K562 (cell line): Measurements from ENCODE around the gene LY6G6D. TPM values are rescaled to one million over a fixed set of nuclear protein-coding genes. Genes with fewer than 3 reads are reported as not detected.

ENCODE experiments used
- CBX3 ChIP-seq, 2 experiments: IDR thresholded peaks; 1 replicate in 1 of 2; 2 replicates in 1 of 2; pipeline ENCODE4 v1.6.1; 2012; ENCODE audit warnings: inconsistent platforms in 2 of 2, low read length in 2 of 2, borderline replicate concordance in 1 of 2, control low read depth in 1 of 2
- MYC ChIP-seq, 2 experiments: fragments of 250-450 bp in 1 of 2; sonication (Bioruptor Pico) in 1 of 2; IDR thresholded peaks; 2 replicates each; pipeline versions ENCODE4 v1.5.1 to v1.6.1; 2012 to 2021; ENCODE audit warnings: low read depth in 2 of 2, borderline replicate concordance in 1 of 2, improper control_type of control experiment in 1 of 2, low read length in 1 of 2, mild to moderate bottlenecking in 1 of 2, moderate library complexity in 1 of 2
- NEUROD1 ChIP-seq: fragments of 150-350 bp; IDR thresholded peaks from 2 replicates; pipeline ENCODE4 v1.6.1; 2014; ENCODE audit warnings: borderline replicate concordance, low read length, low read depth; ENCODE audit not compliant: partially characterized antibody
- NRF1 ChIP-seq, 2 experiments: fragments of 450-650 bp; IDR thresholded peaks in 1 of 2; conservative IDR thresholded peaks in 1 of 2; 2 replicates each; pipeline ENCODE4 v1.6.1; 2014; ENCODE audit warnings: mild to moderate bottlenecking in 2 of 2
- PURB ChIP-seq: sonication (generic); formaldehyde crosslinking; IDR thresholded peaks from 2 replicates; pipeline ENCODE4 v1.9.0; 2021; ENCODE audit warnings: low read depth, mild to moderate bottlenecking, missing genetic modification reagents
- RBM22 ChIP-seq: fragments of 200-400 bp; formaldehyde crosslinking; IDR thresholded peaks from 2 replicates; pipeline ENCODE4 v1.6.1; 2018; ENCODE audit warnings: low read length, low read depth; ENCODE audit not compliant: poor library complexity, severe bottlenecking
- SAP30 ChIP-seq: fragments of 200-600 bp; sonication (generic); IDR thresholded peaks from 2 replicates; pipeline ENCODE4 v1.6.1; 2012; ENCODE audit warnings: borderline replicate concordance, low read depth, mild to moderate bottlenecking, moderate library complexity, low read length, control low read depth, inconsistent platforms; ENCODE audit not compliant: insufficient read depth, poor library complexity, severe bottlenecking
- polyA plus RNA-seq, 8 experiments: library from polyadenylated mRNA; depleted of rRNA in 4 of 8; stranded (reverse) in 5 of 8; unstranded in 3 of 8; fragments of >200 nt; fragmentation: Nextera tagmentation in 2 of 8; fragmentation: Illumina TruSeq in 1 of 8; extraction: Ambion mirVana in 2 of 8; extraction: Trizol in 1 of 8; gene quantifications; 2 replicates each; pipeline versions ENCODE4 v1.2.1 to v1.2.3, GENCODE V29; 2011 to 2014; ENCODE audit warnings: inconsistent platforms in 1 of 8, missing spikeins in 1 of 8
- total RNA-seq, 7 experiments: library from RNA; depleted of rRNA in 6 of 7; stranded (reverse); fragments of >200 nt in 6 of 7; fragmentation: Illumina TruSeq in 2 of 7; extraction: Trizol in 2 of 7; gene quantifications; 2 replicates each; pipeline versions ENCODE4 v1.2.1 to v1.2.3, GENCODE V29; 2011 to 2021; ENCODE audit warnings: low replicate concordance in 1 of 7
- TF ChIP-seq, protein P1 (sequence below), 2 experiments: fragments of 450-650 bp; formaldehyde crosslinking in 1 of 2; IDR thresholded peaks; 2 replicates each; pipeline versions ENCODE4 v1.4.0 to v1.6.1; 2014 to 2020; ENCODE audit warnings: mild to moderate bottlenecking in 2 of 2, borderline replicate concordance in 1 of 2, low read depth in 1 of 2
- TF ChIP-seq, protein P2 (sequence below): fragments of 250-450 bp; sonication (Bioruptor Pico); IDR thresholded peaks from 2 replicates; pipeline ENCODE4 v1.4.0; 2020; ENCODE audit warnings: mild to moderate bottlenecking
- TF ChIP-seq, protein P3 (sequence below): fragments of 450-650 bp; formaldehyde crosslinking; IDR thresholded peaks from 2 replicates; pipeline ENCODE4 v1.4.0; 2022; ENCODE audit warnings: missing genetic modification characterization
- TF ChIP-seq, protein P4 (sequence below): sonication (generic); formaldehyde crosslinking; IDR thresholded peaks from 2 replicates; pipeline ENCODE4 v1.9.0; 2022; ENCODE audit warnings: mild to moderate bottlenecking, missing genetic modification reagents

The LY6G6D gene
- total and polyA plus RNA-seq, 9 of the 15 experiments (the other 6 are each of a cell fraction or from before 2014, with no cell fraction given), result 0.30 to 0.38 TPM; not detected in 7

DNA sequence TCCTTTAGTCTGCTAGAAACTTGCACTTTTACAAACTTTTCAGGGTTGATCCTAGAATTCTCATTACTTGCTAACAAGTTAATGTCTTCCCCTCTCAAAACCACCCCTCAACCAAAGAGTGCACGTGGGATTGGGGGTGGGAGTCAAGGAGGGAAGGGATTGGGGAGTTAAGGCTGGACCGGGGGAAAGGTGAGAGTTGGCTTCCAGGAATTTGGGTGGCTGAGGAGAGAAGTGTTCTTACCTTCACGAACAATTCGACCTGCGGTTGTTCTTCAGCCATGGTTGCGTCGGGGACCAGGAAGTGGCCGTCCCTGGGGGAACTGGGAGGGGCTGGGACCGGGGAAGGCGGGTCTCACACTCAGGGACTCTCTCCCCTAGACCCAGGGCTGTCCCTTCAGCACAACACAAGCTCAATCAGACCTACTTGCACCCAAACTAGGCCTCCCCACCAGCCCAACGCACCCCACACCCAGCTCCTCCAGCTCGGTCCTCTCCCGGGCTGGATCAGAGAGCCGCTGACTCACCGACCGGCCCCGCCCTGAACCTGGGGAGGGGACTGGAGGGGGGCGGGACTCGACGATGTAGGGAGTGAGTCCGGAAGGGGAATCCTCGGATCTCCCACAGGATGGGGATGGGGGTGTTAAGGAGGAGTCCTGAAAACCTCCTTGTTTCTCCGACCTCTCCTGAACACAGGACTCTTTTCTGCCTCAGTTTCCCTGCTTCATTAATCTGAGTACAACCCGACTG lies 21.0 kb downstream of the LY6G6D start, which contains the start of gene CLIC1 (continued):
- TF ChIP-seq CBX3 (IDR thresholded peaks at IDR 0.05; ENCODE audit: borderline replicate concordance in 1 of 2, low read length in 2 of 2), result peak in 1 of 2 experiments; percentile 92; a peak in 2 of 3 replicates
- peak; percentile 49 for TF ChIP-seq RBM22
- TF ChIP-seq, protein P1, sequence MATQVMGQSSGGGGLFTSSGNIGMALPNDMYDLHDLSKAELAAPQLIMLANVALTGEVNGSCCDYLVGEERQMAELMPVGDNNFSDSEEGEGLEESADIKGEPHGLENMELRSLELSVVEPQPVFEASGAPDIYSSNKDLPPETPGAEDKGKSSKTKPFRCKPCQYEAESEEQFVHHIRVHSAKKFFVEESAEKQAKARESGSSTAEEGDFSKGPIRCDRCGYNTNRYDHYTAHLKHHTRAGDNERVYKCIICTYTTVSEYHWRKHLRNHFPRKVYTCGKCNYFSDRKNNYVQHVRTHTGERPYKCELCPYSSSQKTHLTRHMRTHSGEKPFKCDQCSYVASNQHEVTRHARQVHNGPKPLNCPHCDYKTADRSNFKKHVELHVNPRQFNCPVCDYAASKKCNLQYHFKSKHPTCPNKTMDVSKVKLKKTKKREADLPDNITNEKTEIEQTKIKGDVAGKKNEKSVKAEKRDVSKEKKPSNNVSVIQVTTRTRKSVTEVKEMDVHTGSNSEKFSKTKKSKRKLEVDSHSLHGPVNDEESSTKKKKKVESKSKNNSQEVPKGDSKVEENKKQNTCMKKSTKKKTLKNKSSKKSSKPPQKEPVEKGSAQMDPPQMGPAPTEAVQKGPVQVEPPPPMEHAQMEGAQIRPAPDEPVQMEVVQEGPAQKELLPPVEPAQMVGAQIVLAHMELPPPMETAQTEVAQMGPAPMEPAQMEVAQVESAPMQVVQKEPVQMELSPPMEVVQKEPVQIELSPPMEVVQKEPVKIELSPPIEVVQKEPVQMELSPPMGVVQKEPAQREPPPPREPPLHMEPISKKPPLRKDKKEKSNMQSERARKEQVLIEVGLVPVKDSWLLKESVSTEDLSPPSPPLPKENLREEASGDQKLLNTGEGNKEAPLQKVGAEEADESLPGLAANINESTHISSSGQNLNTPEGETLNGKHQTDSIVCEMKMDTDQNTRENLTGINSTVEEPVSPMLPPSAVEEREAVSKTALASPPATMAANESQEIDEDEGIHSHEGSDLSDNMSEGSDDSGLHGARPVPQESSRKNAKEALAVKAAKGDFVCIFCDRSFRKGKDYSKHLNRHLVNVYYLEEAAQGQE (IDR thresholded peaks at IDR 0.05; ENCODE audit: borderline replicate concordance), result no peak
- TF ChIP-seq, protein P1 (CRISPR knock-in tag; IDR thresholded peaks at IDR 0.05; ENCODE audit: low read depth), result peak; percentile 80; the same call in 1 of the 2 replicates
- peak; percentile 39 to 54; a peak in 3 of 4 replicates for TF ChIP-seq NRF1 (conservative IDR thresholded peaks at IDR 0.05 in 1 of 2, IDR thresholded peaks at IDR 0.05 in 1 of 2)
- TF ChIP-seq NEUROD1, result peak; percentile 93
- TF ChIP-seq, protein P2, sequence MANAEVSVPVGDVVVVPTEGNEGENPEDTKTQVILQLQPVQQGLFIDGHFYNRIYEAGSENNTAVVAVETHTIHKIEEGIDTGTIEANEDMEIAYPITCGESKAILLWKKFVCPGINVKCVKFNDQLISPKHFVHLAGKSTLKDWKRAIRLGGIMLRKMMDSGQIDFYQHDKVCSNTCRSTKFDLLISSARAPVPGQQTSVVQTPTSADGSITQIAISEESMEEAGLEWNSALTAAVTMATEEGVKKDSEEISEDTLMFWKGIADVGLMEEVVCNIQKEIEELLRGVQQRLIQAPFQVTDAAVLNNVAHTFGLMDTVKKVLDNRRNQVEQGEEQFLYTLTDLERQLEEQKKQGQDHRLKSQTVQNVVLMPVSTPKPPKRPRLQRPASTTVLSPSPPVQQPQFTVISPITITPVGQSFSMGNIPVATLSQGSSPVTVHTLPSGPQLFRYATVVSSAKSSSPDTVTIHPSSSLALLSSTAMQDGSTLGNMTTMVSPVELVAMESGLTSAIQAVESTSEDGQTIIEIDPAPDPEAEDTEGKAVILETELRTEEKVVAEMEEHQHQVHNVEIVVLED (CRISPR knock-in tag), result peak; percentile 24; the same call in 1 of the 2 replicates
- TF ChIP-seq, protein P3, sequence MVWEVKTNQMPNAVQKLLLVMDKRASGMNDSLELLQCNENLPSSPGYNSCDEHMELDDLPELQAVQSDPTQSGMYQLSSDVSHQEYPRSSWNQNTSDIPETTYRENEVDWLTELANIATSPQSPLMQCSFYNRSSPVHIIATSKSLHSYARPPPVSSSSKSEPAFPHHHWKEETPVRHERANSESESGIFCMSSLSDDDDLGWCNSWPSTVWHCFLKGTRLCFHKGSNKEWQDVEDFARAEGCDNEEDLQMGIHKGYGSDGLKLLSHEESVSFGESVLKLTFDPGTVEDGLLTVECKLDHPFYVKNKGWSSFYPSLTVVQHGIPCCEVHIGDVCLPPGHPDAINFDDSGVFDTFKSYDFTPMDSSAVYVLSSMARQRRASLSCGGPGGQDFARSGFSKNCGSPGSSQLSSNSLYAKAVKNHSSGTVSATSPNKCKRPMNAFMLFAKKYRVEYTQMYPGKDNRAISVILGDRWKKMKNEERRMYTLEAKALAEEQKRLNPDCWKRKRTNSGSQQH (CRISPR knock-in tag), result peak; percentile 77; the same call in 1 of the 2 replicates
- TF ChIP-seq SAP30, result peak; percentile 78
- TF ChIP-seq, protein P4, sequence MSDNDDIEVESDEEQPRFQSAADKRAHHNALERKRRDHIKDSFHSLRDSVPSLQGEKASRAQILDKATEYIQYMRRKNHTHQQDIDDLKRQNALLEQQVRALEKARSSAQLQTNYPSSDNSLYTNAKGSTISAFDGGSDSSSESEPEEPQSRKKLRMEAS (CRISPR knock-in tag), result peak; percentile 8; the same call in 1 of the 2 replicates
- TF ChIP-seq MYC (IDR thresholded peaks at IDR 0.05; ENCODE audit: low read depth, low read length), result peak; percentile 72
- peak; percentile 35; the same call in 1 of the 2 replicates for TF ChIP-seq MYC (CRISPR knock-in tag; IDR thresholded peaks at IDR 0.05; ENCODE audit: borderline replicate concordance, low read depth)
- TF ChIP-seq PURB (CRISPR knock-in tag), result no peak
